ENCODE results near the gene EGLN3.

- no peak for TF ChIP-seq CTCF (conservative IDR thresholded peaks at IDR 0.05)
- TF ChIP-seq EZH2 (IDR thresholded peaks at IDR 0.05; ENCODE audit: low read depth), result no peak
Observed at GRCh38 chr14:33928895-33929294, 22.0 kb downstream of the EGLN3 start.

All from PC-9 (cell line).